Measurements from ENCODE around the gene PHACTR2. TPM values are rescaled to one million over a fixed set of nuclear protein-coding genes. Genes with fewer than 3 reads are reported as not detected.
"Not testable (repeated sequence)": the region's sequence is repeated elsewhere in the genome, so short reads cannot be mapped to it uniquely, and the experiment has no call there.

PHACTR2 gene
- total RNA-seq, 4 donors from 2014 or later: 71.0 to 127 (median 82.7) TPM

DNA sequence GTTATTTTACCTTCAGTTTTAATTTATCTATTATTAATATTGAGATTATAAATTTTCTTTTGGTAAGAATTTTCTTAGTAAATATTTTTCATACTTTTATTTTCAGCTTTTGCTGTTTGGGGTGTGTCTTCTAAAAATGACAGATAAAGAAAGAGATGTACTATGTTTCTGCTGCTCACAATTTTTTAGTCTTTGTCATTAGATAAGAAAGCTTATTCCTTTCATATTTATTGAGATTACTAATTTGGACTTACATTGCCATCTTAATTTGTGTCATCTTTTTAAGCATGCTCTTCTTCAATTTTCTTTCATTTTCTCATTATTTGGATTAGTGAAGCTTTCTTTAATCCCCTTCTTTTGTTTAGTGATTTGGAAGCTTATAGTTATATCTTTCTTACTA, 13.6 kb upstream of the PHACTR2 start:
- Histone ChIP-seq H3K36me3 (no peaks in the 10 kb centered on the region), H3K4me3 (no peak overlapping the region), H3K27me3 (no peaks in the 10 kb centered on the region), H3K27ac (replicated peaks in 1 of 4) (no peak overlapping the region), H3K9me3 (peaks cover 0 to 18% (median 5%) of the 10 kb centered on the region in 4 donors), H3K4me1 (no peaks in the 10 kb centered on the region)
- no peak for DNase-seq (ENCODE audit: extremely low spot score)
- TF ChIP-seq, protein P1, sequence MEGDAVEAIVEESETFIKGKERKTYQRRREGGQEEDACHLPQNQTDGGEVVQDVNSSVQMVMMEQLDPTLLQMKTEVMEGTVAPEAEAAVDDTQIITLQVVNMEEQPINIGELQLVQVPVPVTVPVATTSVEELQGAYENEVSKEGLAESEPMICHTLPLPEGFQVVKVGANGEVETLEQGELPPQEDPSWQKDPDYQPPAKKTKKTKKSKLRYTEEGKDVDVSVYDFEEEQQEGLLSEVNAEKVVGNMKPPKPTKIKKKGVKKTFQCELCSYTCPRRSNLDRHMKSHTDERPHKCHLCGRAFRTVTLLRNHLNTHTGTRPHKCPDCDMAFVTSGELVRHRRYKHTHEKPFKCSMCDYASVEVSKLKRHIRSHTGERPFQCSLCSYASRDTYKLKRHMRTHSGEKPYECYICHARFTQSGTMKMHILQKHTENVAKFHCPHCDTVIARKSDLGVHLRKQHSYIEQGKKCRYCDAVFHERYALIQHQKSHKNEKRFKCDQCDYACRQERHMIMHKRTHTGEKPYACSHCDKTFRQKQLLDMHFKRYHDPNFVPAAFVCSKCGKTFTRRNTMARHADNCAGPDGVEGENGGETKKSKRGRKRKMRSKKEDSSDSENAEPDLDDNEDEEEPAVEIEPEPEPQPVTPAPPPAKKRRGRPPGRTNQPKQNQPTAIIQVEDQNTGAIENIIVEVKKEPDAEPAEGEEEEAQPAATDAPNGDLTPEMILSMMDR (IDR thresholded peaks at IDR 0.05): no peak
- no peak for TF ChIP-seq POLR2AphosphoS5 (IDR thresholded peaks at IDR 0.05)
- TF ChIP-seq EP300 (IDR thresholded peaks at IDR 0.05): no peak
- no peak for TF ChIP-seq POLR2A (IDR thresholded peaks at IDR 0.05; ENCODE audit: low read depth)
- intact Hi-C loops (cut with DNase I): no loop called here

DNA sequence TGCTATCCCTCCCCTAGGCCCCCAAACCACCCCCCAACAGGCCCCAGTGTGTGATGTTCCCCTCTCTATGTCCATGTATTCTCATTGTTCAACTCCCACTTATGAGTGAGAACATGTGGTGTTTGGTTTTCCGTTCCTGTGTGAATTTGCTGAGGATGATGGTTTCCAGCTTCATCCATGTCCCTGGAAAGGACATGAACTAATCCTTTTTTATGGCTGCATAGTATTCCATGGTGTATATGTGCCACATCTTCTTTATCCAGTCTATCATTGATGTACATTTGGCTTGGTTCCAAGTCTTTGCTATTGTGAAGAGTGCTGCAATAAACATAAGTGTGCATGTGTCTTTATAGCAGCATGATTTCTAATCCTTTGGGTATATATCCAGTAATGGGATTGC, 11.8 kb upstream of the PHACTR2 start:
- H3K27ac ChIP-seq (replicated peaks in 1 of 4); H3K4me1 ChIP-seq; H3K4me3 ChIP-seq; DNase-seq (ENCODE audit: extremely low spot score); H3K36me3 ChIP-seq; H3K27me3 ChIP-seq; intact Hi-C loops (cut with DNase I): not testable (repeated sequence)
- peaks cover 0 to 19% (median 5%) of the 10 kb centered on the region in 4 donors for H3K9me3 ChIP-seq
- 100% methylated on average over 1 of the region's 1 CpG for WGBS

DNA sequence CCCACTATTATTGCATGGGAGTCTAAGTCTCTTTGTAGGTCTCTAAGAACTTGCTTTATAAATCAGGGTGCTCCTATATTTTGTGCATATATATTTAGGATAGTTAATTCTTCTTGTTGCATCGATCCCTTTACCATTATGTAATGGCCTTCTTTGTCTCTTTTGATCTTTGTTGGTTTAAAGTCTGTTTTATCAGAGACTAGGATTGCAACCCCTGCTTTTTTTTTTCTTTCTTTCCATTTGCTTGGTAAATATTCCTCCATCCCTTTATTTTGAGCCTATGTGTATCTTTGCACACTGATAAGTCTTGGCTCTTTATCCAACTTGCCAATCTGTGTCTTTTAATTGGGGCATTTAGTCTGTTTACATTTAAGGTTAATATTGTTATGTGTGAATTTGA, 8.3 kb upstream of the PHACTR2 start:
- H3K4me1 ChIP-seq: peaks cover 0 to 13% (median 5%) of the 10 kb centered on the region in 4 donors
- intact Hi-C loops (cut with DNase I): not testable (repeated sequence)
- 100% methylated on average over 1 of the region's 1 CpG for WGBS

DNA sequence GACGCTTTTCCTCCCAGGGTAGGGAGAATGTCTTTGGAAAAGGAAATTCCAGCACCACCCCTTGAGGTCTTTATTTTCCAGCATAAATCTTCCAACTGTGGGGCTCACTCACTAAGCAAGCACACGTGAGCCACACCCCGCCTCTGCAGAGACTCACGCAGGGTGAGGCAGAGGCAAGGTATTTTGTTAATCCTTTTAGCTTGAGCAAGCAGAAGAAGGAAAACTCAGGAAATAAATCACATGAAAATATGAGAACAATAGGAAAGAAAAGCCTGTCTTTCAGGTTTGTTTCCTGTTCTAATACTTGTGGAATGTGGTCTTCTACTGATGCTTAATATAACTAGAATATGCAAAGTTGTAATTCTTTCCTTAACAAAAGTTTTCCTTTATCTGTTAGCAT, 4.1 kb upstream of the PHACTR2 start:
- H3K36me3 ChIP-seq: no peaks in the 10 kb centered on the region
- H3K27ac ChIP-seq (replicated peaks in 1 of 4): peak overlapping the region in 3 of 4 donors; percentile 1 to 47 (median 12)
- H3K4me3 ChIP-seq: no peak overlapping the region
- TF ChIP-seq POLR2AphosphoS5 (IDR thresholded peaks at IDR 0.05) (peak in 1 of 2 donors; percentile 24), POLR2A (IDR thresholded peaks at IDR 0.05; ENCODE audit: low read depth) (no peak)
- TF ChIP-seq, protein P1 (IDR thresholded peaks at IDR 0.05): no peak
- H3K4me1 ChIP-seq: peaks cover 12 to 45% (median 27%) of the 10 kb centered on the region in 4 donors
- WGBS: 61% methylated on average over 4 of the region's 4 CpGs
- peaks cover 0 to 7% (median 0%) of the 10 kb centered on the region in 4 donors for H3K9me3 ChIP-seq
- H3K27me3 ChIP-seq: no peaks in the 10 kb centered on the region
- intact Hi-C loops (cut with DNase I): no loop called here
- DNase-seq (ENCODE audit: extremely low spot score): no peak

More for the DNA sequence above, 8.3 kb upstream of the PHACTR2 start:
- not testable (repeated sequence) for H3K4me3 ChIP-seq; DNase-seq (ENCODE audit: extremely low spot score); H3K27me3 ChIP-seq; H3K36me3 ChIP-seq; H3K27ac ChIP-seq (replicated peaks in 1 of 4)
- H3K9me3 ChIP-seq: peaks cover 0 to 19% (median 5%) of the 10 kb centered on the region in 4 donors

DNA sequence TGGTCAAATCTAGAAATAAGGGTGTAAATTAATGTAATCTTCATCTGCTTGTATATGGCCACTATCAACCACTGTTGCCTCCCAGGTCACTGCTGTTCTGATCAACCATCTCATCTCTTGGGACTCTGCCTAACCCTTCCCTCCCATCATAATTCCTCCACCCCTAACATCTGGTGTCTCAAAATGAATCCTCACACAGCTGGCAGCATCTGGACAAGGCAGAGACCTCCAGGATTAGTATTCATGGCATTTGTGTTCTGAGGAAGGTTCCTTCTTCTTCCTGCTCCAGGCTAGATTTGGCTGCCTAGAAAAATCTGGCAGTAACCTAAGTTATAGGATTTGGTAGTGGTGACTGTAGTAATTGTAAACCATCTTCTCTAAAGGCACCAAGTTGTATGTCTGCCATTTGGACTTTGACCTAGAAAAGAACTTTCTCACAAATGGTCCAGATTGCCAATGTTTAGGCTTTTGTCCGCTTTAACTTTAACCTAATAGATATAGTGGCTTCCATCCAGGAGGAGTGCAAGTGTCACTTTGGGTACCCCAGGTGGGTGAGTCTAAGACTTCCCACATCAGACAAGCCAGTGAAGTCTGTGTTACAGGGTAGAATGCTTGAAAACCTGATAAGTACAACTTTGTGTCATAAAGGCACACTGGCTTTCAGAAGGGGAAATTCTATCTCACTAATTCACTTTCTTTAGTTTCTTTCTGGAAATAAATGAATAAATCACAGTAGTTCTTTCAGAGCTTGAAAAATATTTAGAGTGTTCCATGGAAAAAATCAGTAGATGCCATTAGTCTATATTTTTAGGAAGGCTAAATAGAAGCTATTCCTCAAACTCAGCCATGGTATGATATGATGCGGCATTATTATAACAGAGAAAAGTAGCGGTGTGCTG, 3.0 kb upstream of the PHACTR2 start:
- H3K4me1 ChIP-seq: peaks cover 12 to 45% (median 34%) of the 10 kb centered on the region in 4 donors
- intact Hi-C loops (cut with DNase I): loop anchor here (5.0 kb wide), 3 partner anchors 73 to 168 kb away; partner anchors contain the start of gene LTV1
- WGBS: 88% methylated on average over 3 of the region's 3 CpGs
- TF ChIP-seq POLR2A (IDR thresholded peaks at IDR 0.05; ENCODE audit: low read depth): no peak
- no peak for TF ChIP-seq POLR2AphosphoS5 (IDR thresholded peaks at IDR 0.05)
- TF ChIP-seq, protein P1 (IDR thresholded peaks at IDR 0.05): no peak
- TF ChIP-seq EP300 (IDR thresholded peaks at IDR 0.05): no peak
- no peaks in the 10 kb centered on the region for H3K9me3 ChIP-seq
- peak overlapping the region in 3 of 4 donors; percentile 19 to 51 (median 37) for H3K27ac ChIP-seq (replicated peaks in 1 of 4)
- H3K36me3 ChIP-seq: no peaks in the 10 kb centered on the region
- H3K4me3 ChIP-seq: no peak overlapping the region
- H3K27me3 ChIP-seq: no peaks in the 10 kb centered on the region
- DNase-seq (ENCODE audit: extremely low spot score): no peak

All from esophagus muscularis mucosa (tissue), 4 donors.